GM12878 (cell line): Measurements from ENCODE around the gene OTX2. TPM values are rescaled to one million over a fixed set of nuclear protein-coding genes. Genes with fewer than 3 reads are reported as not detected.

Experiments
- ATAC-seq: fragments of 200-7000 bp; cut with Tn5 transposase; 3 replicates; pipeline ENCODE4 v1.9.1; 2020; ENCODE audit warnings: mild to moderate bottlenecking, moderate library complexity
- BruUV-seq: library from RNA; stranded (reverse); fragments of 400-500 nt; replicated peaks from 2 replicates; lab custom pipeline; 2021; lab: Mats Ljungman, UMichigan
- CTCF ChIA-PET: fragments of 300-600 bp; sonication (Branson Sonifier 250); formaldehyde crosslinking; extraction: SDS; loops from one replicate; lab custom pipeline; 2021; ENCODE audit warnings: inconsistent platforms; lab: Yijun Ruan, JAX
- POLR2A ChIA-PET: fragments of 350-600 bp; formaldehyde crosslinking; extraction: SDS; loops from one replicate; lab custom pipeline; 2021; ENCODE audit warnings: inconsistent platforms; lab: Charles Lee
- RAD21 ChIA-PET: fragments of 300-600 bp; sonication (Branson Sonifier 250); formaldehyde crosslinking; loops from one replicate; lab custom pipeline; 2023; ENCODE audit warnings: antibody characterized with exemption; ENCODE audit not compliant: unreplicated experiment; lab: Charles Lee
- SMC1A ChIA-PET: fragments of 300-600 bp; sonication (Branson Sonifier 250); formaldehyde crosslinking; loops from one replicate; lab custom pipeline; 2023; ENCODE audit not compliant: unreplicated experiment, uncharacterized antibody; lab: Charles Lee
- DNase-seq: peaks from one replicate; pipeline ENCODE4 v3.0.0-alpha.2; 2011; ENCODE audit warnings: low read depth, low spot score
- FAIRE-seq: peaks from 3 replicates; lab custom pipeline; 2011; peaks lifted over from hg19 to GRCh38; lab: Jason Lieb, UNC
- H2AFZ ChIP-seq: 2 replicates; pipeline ENCODE4 v1.6.0; 2011; ENCODE audit warnings: low read depth, low read length, control low read depth; ENCODE audit not compliant: control insufficient read depth
- H3K27ac ChIP-seq: 2 replicates; pipeline ENCODE4 v1.5.1; 2011; ENCODE audit warnings: control low read depth; ENCODE audit not compliant: control insufficient read depth, insufficient read depth
- H3K27me3 ChIP-seq, 2 experiments: replicated peaks in 1 of 2; 2 replicates each; pipeline versions ENCODE4 v1.6.0 to v1.6.1; 2011; ENCODE audit warnings: low read length in 1 of 2; ENCODE audit not compliant: control insufficient read depth in 2 of 2, insufficient read depth in 2 of 2
- H3K36me3 ChIP-seq, 2 experiments: 2 replicates each; pipeline ENCODE4 v1.5.1; 2011; ENCODE audit warnings: low read length in 1 of 2; ENCODE audit not compliant: control insufficient read depth in 2 of 2, insufficient read depth in 2 of 2
- H3K4me1 ChIP-seq: 2 replicates; pipeline ENCODE4 v1.6.1; 2011; ENCODE audit warnings: mild to moderate bottlenecking, low read length, moderate library complexity, mixed read lengths; ENCODE audit not compliant: control insufficient read depth, insufficient read depth
- H3K4me2 ChIP-seq: 2 replicates; pipeline ENCODE4 v1.6.0; 2011; ENCODE audit warnings: control low read depth; ENCODE audit not compliant: control insufficient read depth, insufficient read depth
- H3K4me3 ChIP-seq: fragments of 200-600 bp; sonication (generic); 2 replicates; pipeline ENCODE4 v1.5.1; 2016
- H3K79me2 ChIP-seq: 2 replicates; pipeline ENCODE4 v1.6.0; 2011; ENCODE audit warnings: low read length; ENCODE audit not compliant: control insufficient read depth, insufficient read depth
- H3K9ac ChIP-seq: 2 replicates; pipeline ENCODE4 v1.8.0; 2011; ENCODE audit warnings: low read length, control low read depth, mixed read lengths; ENCODE audit not compliant: control insufficient read depth, insufficient read depth
- H3K9me3 ChIP-seq: replicated peaks from 3 replicates; pipeline ENCODE4 v1.5.1; 2011; ENCODE audit warnings: mild to moderate bottlenecking, low read length; ENCODE audit not compliant: control insufficient read depth, insufficient read depth
- H4K20me1 ChIP-seq: 2 replicates; pipeline ENCODE4 v1.6.0; 2011; ENCODE audit not compliant: control insufficient read depth, insufficient read depth
- BACH1 ChIP-seq: fragments of 450-650 bp; IDR thresholded peaks from 2 replicates; pipeline ENCODE4 v1.6.1; 2017; ENCODE audit warnings: mild to moderate bottlenecking, borderline replicate concordance
- FOS ChIP-seq: IDR thresholded peaks from 3 replicates; pipeline ENCODE4 v1.6.1; 2011; ENCODE audit warnings: borderline replicate concordance; ENCODE audit not compliant: insufficient read length; ENCODE audit errors: extremely low read depth
- LARP7 ChIP-seq: fragments of 450-650 bp; IDR thresholded peaks from 2 replicates; pipeline ENCODE4 v1.6.1; 2017; ENCODE audit warnings: mild to moderate bottlenecking
- MAX ChIP-seq: IDR thresholded peaks from 2 replicates; pipeline ENCODE4 v1.6.1; 2012; ENCODE audit warnings: low read depth, low read length, improper control_type of control experiment
- NBN ChIP-seq: fragments of 450-650 bp; IDR thresholded peaks from 2 replicates; pipeline ENCODE4 v1.6.1; 2016
- NR2C1 ChIP-seq: fragments of 450-650 bp; IDR thresholded peaks from 2 replicates; pipeline ENCODE4 v1.6.1; 2017; ENCODE audit warnings: antibody characterized with exemption, mild to moderate bottlenecking, moderate library complexity
- POLR2A ChIP-seq: IDR thresholded peaks from 2 replicates; pipeline ENCODE4 v1.6.1; 2011; ENCODE audit warnings: low read depth, mild to moderate bottlenecking, low read length
- RAD51 ChIP-seq: fragments of 450-650 bp; IDR thresholded peaks from 2 replicates; pipeline ENCODE4 v1.6.1; 2016; ENCODE audit warnings: moderate library complexity, mild to moderate bottlenecking, inconsistent platforms
- RBBP5 ChIP-seq: fragments of 200-600 bp; sonication (generic); conservative IDR thresholded peaks from 2 replicates; pipeline ENCODE4 v1.6.1; 2016
- RCOR1 ChIP-seq: conservative IDR thresholded peaks from 2 replicates; pipeline ENCODE4 v1.6.1; 2012; ENCODE audit warnings: low read depth, low read length, improper control_type of control experiment
- SREBF1 ChIP-seq: IDR thresholded peaks from 2 replicates; pipeline ENCODE4 v1.6.1; 2012; ENCODE audit warnings: mild to moderate bottlenecking, low read length
- STAT1 ChIP-seq: fragments of 450-650 bp; conservative IDR thresholded peaks from 2 replicates; pipeline ENCODE4 v1.6.1; 2014; ENCODE audit warnings: antibody characterized with exemption, mild to moderate bottlenecking
- ZBTB11 ChIP-seq: fragments of 450-650 bp; formaldehyde crosslinking; IDR thresholded peaks from 2 replicates; pipeline ENCODE4 v1.5.0; 2022; ENCODE audit warnings: mild to moderate bottlenecking, missing genetic modification characterization
- ZNF24 ChIP-seq: fragments of 450-650 bp; IDR thresholded peaks from 2 replicates; pipeline ENCODE4 v1.6.1; 2017; ENCODE audit warnings: antibody characterized with exemption, mild to moderate bottlenecking
- ZNF687 ChIP-seq: fragments of 450-650 bp; IDR thresholded peaks from 2 replicates; pipeline ENCODE4 v1.6.1; 2017; ENCODE audit warnings: mild to moderate bottlenecking, moderate library complexity
- ZZZ3 ChIP-seq: IDR thresholded peaks from 2 replicates; pipeline ENCODE4 v1.6.1; 2011; ENCODE audit warnings: low read depth; ENCODE audit not compliant: control insufficient read depth, insufficient read length
- WGBS: methylation state at CpG from one replicate; pipeline ENCODE4 v1.1.6; 2016; ENCODE audit warnings: low lambda C conversion rate; ENCODE audit not compliant: insufficient replicate concordance, insufficient coverage; ENCODE audit errors: missing lambda C conversion rate; 5-methylcytosine and 5-hydroxymethylcytosine counted together
- in situ Hi-C: fragments of 300-500 bp; cut with MboI; formaldehyde crosslinking; loops from 9 replicates; pipeline ENCODE4 v1.14.3; 2018; ENCODE audit warnings: mixed read lengths
- intact Hi-C: fragments of 100-400 bp; cut with micrococcal nuclease; formaldehyde crosslinking; loops from one replicate; pipeline ENCODE4 v1.14.2; 2022; ENCODE audit not compliant: unreplicated experiment
- polyA plus RNA-seq, 11 experiments: library from polyadenylated mRNA; depleted of rRNA in 4 of 11; unstranded in 6 of 11; stranded (reverse) in 5 of 11; fragments of >200 nt; fragmentation: Nextera tagmentation in 4 of 11; fragmentation: Illumina TruSeq in 1 of 11; extraction: Ambion mirVana in 4 of 11; extraction: Trizol in 1 of 11; gene quantifications; 1 replicate in 1 of 11; 2 replicates in 10 of 11; pipeline versions ENCODE4 v1.2.1 to v1.2.3, GENCODE V29; 2011 to 2016; ENCODE audit warnings: inconsistent platforms in 2 of 11, missing spikeins in 2 of 11, low read depth in 1 of 11
- total RNA-seq, 4 experiments: library from RNA; depleted of rRNA in 3 of 4; stranded (reverse); fragments of >200 nt in 3 of 4; fragmentation: Illumina TruSeq in 1 of 4; extraction: Trizol in 1 of 4; gene quantifications; 2 replicates each; pipeline versions ENCODE4 v1.2.1 to v1.2.3, GENCODE V29; 2013 to 2021

Gene OTX2
- total and polyA plus RNA-seq, 10 of the 15 experiments (the other 5 are each of a cell fraction or from before 2014, with no cell fraction given): not detected

GRCh38 chr14:56826214-56826613 lies 15.9 kb upstream of the OTX2 start:
- CTCF ChIA-PET: no interaction called here
- FAIRE-seq: no peak

More at GRCh38 chr14:56826214-56826613, 15.9 kb upstream of the OTX2 start:
- Histone ChIP-seq H3K36me3 (no peaks in the 10 kb centered on the region), H3K27me3 (peaks cover 0 to 1% of the 10 kb centered on the region in 2 experiments; a peak in 2 of 4 replicates), H3K79me2 (no peaks in the 10 kb centered on the region), H3K4me1 (no peaks in the 10 kb centered on the region), H2AFZ (no peak overlapping the region), H4K20me1 (no peaks in the 10 kb centered on the region), H3K9me3 (no peaks in the 10 kb centered on the region), H3K9ac (no peak overlapping the region), H3K4me2 (no peak overlapping the region), H3K27ac (no peak overlapping the region), H3K4me3 (no peak overlapping the region)
- 5% methylated on average over 4 of the region's 4 CpGs for WGBS
- DNase-seq (no peak), ATAC-seq (no peak)
- ChIA-PET POLR2A (no interaction called here), SMC1A (no interaction called here), RAD21 (no interaction called here)
- in situ Hi-C loops: no loop called here
- intact Hi-C loops: no loop called here
- TF ChIP-seq POLR2A (no peak), MAX (no peak), LARP7 (no peak), ZNF687 (no peak), STAT1 (no peak), NR2C1 (no peak), RAD51 (no peak), ZZZ3 (no peak), ZBTB11 (CRISPR knock-in tag) (no peak), SREBF1 (no peak), FOS (no peak), RCOR1 (no peak), BACH1 (no peak), ZNF24 (no peak), NBN (no peak), RBBP5 (no peak)
- no TSS peak for BruUV-seq
